ENCODE results near the gene KSR1.
A peak's percentile ranks its signal among the peaks of the same experiment; 100 is the strongest.
"Not testable (repeated sequence)": the region's sequence is repeated elsewhere in the genome, so short reads cannot be mapped to it uniquely, and the experiment has no call there.

KSR1 gene

GRCh38 chr17:27618417-27618816 lies 162.2 kb downstream of the KSR1 start:
- no peak for DNase-seq

DNA sequence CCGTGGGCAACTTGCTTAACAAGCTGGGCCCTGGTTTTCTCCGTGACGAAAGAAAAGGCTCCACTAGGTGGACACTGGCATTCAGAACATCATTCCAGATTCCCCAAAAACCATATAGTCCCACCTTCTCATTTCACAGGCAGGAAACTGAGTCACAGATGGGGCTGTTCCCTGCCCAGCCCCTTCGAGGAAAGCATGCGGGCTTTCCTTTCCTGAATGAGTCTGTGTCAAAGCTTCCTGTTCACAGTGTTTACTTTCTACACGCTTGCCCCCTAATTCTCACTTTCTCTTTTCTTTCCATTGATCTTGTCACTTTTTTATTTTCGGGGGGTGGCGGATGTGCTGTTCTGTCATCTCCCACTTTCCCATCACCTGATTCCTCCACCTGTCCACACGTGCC lies 164.5 kb downstream of the KSR1 start:
- DNase-seq, result no peak

DNA sequence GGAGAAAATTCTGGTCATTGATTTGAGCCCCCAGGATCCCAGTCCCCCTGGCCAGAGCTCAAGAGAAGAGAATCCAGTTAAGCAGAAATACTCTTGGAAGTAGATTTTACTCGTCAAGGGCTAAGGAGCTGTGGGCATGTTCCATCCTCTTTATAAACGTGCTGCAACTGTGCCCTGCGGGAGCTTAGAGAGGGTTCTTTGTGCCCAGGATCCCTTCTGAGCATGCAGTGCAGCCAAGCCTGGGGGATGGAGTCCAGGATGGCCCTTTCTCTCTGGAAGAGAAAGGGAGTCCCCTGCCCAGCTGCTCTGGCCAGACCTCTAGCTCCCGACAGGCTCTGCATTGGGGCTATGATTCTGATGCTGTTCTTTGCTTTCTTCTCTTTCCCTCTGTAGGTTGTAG lies 165.3 kb downstream of the KSR1 start:
- DNase-seq, result no peak

GRCh38 chr17:27621942-27622559 lies 165.8 kb downstream of the KSR1 start:
- DNase-seq, result no peak

DNA sequence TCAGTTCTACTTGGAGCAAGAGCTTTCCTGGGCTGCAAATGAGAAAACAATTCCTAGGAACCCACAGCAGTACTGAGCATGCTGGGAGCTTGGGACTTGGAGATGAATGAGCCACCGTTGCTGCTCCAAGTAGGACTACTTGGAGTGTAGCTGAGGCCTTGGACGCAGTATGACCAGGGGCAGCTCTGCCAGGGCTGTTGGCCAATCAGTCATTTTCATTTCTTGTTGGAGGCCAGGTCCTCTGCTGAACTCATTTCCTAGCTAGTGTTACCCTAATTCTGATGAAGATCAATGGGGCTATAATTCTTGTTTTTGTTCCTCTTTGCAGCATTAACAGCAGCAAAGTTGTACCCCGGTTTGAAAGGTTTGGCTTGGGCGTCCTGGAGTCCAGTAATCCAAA lies 166.7 kb downstream of the KSR1 start:
- DNase-seq, result no peak

DNA sequence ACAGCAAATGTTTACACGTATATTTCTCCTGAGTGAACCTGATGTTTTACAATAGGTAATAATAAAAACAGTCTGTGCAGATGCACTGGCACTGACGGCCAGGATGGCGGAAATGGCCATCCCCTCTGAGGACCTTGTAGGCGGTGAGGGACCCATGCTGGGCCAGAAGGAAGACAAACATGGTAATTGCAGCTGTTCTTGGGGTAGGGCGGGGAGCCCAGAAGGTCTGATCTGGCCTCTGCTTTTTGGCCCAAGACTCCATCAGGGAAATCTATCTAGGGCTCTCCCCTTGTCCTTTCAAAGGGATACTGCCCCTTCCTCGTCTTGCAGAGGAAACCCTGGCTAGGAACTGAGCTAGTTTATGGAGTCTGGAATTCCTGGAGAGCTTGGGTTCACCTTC lies 167.4 kb downstream of the KSR1 start:
- DNase-seq, result no peak

GRCh38 chr17:27624539-27624938 lies 168.3 kb downstream of the KSR1 start:
- no peak for DNase-seq

DNA sequence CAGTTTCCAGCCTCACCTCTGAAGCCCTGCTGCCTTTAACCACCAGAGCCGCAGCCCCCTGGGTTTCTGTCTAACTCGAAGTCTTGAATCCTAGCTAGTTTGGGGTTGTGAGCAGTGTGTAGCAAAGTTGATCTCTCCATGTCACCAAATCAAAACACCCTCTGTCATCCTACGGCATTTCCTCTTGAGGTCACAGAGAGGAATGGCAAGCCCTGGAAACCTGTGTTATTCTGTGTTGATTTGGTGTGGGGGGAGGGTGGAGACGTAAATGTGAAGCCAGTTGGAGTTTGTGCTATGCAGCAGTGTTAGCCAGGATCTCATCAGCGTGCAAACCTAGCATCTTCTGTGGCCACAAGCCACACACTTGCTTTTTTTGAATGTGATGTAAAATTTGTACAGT lies 169.6 kb downstream of the KSR1 start:
- no peak for DNase-seq

DNA sequence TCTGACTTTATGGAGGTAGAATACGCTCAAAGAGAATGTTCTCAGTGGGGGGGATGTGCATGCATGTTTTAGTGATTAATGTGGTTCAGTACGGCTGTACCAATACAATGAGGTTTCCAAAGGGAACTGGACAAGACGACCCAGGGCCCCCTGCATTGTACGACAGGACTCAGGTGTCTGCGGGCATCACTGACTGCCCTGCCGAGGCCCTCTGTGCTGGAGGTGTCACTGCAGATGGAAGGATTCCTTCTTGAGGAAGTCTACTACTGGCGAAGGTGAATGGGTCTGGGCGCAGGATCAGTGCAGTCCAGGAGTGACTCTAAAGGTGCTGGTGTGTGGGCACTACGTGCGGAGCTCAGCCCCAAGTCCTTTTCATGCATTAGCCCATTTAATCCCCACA lies 171.3 kb downstream of the KSR1 start:
- DNase-seq, result no peak

DNA sequence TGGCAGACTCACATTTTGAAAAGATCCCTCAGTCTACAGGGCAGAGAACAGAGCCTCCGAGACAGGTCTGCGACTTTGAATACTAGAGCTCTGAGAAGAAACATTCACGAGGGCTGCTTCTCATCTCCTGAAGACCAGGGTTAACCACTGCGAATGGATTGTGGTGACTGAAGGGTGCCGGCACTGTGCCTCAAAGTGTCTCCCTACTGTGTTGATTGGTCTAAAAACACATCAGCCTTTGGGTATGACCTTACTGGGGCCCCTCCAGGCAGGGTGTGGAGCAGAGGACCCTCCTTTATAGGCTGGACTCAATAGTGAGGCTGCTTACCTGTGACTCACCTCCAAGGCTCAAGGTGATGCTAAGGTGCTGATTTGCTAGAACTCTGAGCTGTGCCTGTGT lies 172.1 kb downstream of the KSR1 start:
- no peak for DNase-seq

GRCh38 chr17:27629260-27629659 lies 173.0 kb downstream of the KSR1 start:
- DNase-seq, result not testable (repeated sequence)

DNA sequence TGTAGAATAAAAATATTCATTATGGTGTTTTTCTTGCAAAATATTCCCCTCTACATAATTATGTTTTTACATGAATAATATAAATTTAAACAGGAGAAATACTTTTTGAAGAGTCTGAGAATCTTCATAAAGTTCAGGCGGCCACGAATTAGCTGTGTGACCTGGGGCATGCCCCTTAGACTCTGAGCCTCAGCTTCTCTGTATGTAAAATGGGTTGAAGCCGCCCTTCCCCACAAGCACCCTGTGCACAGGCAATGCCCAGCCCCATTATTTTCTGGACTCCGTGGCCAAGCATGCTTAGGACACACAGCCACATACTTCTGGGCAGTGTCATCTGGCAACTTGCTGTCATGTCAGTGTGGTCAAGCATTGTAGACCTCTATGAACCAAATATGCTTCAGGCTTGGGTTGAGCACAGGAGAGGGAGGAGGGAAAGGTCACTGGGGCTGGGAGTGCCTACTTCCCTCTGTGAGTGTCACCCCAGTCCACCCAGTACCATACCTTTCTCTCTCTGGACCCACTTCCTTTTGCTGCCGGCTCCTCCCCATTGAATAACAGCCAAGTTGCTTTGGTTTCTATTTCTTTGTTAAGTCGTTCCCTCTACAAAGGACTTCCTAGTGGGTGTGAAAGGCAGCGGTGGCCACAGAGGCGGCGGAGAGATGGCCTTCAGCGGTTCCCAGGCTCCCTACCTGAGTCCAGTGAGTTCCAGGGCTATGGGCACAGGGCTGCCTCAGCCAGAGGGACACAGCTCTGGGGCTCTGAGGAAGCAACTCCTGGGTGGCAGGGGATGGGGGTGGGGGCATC lies 174.6 kb downstream of the KSR1 start, which contains the start of gene LGALS9:
Gene LGALS9 (plus strand): TSS at position 582 of the 804 bp plus-strand sequence. CDS start 78 bp downstream, at position 660.
- DNase-seq, result peak; percentile 82 to 85

- peak; percentile 56 to 65 for DNase-seq
Measured at GRCh38 chr17:27631411-27631760, 175.1 kb downstream of the KSR1 start.

GRCh38 chr17:27631897-27632725 lies 175.9 kb downstream of the KSR1 start:
- DNase-seq, result peak in 1 of 2 donors; percentile 19

GRCh38 chr17:27632766-27633165 lies 176.5 kb downstream of the KSR1 start:
- peak; percentile 93 to 96 for DNase-seq

GRCh38 chr17:27633312-27634025 lies 177.2 kb downstream of the KSR1 start:
- peak in 1 of 2 donors; percentile 45 for DNase-seq

DNA sequence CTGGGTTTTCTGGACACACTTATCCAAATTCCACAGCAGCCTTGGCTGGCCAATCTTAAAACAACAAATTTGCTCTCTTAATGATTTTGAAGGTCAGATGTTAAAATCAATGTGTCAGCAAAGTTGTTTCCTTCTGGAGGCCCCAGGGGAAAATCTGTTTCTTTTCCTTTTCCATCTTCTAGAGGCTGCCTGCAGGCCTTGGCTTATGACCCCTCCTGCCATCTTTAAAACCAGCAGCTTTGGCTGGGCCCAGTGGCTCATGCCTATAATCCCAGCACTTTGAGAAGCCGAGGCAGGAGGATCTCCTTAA lies 177.7 kb downstream of the KSR1 start:
- no peak for DNase-seq

DNA sequence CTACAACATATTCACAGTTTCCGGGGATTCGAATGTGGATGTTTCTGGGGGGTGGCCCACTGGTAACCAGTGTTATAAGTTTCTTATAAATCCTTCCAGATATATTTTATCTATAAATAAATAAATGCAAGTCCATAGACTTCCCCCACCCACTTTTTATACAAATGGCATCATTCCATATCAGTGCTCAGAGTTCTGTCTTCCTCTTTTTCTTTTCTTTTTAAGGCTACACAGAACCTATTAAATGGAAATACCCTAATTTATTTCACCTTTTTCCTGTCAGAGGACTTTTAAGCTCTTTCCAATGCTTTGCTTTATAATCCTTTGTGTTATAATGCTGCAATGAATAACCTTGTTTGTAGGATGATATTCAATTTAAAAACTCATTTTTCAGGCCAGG lies 178.5 kb downstream of the KSR1 start:
- DNase-seq, result peak; percentile 14 to 33

DNA sequence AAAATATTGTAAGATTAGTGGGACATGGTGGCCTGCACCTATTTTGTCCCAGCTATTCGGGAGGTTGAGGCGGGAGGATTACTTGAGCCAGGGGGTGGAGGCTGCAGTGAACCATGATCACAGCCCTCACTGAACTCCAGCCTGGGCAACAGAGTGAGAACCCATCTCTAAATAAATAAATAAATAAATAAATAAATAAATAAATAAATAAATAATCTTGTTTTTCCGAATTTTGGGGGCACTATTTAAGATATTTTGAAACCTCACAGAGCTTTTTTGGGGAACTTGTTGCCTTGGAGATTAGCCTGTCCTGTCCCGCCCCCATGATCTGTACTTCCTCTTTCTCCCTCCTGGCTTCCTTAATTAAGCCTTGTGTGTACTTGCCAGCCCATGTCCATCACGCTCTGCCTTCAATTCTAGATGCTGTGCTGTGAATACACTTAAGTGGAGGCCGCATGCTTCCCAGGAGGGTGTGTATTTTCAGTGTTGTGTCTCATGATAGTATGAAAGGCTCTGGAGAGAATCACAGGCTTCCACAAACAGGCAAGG lies 179.1 kb downstream of the KSR1 start:
- peak; percentile 89 to 95 for DNase-seq

GRCh38 chr17:27636005-27636520 lies 179.8 kb downstream of the KSR1 start:
- not testable (repeated sequence) for DNase-seq

DNA sequence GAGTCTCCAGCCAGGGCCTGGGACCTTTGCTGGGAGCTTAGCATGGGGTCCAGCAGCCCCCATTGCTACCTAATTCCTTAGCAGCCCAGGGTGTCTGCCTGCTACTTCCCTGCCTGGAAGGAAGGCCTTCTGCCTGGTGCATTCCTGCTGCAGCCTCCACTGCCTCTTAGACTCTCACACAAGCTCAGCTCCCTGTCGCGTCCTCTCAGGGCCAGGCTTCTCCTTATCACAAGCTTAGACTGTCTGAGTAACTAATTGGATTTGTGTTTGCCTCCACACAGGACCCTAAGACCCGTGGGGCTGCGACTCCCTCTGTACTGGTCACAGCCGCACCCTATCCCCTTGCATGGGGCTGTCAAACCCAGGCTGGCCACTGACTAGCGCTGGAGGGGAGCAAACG lies 181.6 kb downstream of the KSR1 start:
- not testable (repeated sequence) for DNase-seq

DNA sequence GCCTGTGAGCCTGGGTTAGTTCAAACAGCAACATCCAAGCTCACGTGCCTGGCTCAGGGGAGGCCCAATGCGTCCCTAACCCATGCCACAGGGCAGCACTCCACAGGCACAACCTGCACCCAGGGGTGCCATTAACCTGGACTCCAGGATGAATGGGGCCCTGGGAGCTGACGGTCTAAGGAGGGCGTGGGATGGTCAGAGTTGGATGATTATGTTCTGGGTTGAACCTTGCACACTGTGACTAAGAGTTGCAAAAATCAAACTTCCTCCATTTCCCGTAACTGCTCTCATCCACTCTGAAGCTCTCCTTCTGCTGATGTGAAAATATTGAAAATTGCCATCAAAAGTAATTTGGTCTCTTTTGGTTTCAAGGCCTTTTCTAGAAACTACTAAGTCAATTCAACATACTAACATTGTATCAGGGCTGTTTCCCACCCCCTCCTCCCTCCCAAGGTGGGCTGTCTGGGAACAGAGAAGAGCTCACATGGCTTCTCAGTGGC lies 182.2 kb downstream of the KSR1 start:
- DNase-seq, result peak; percentile 22 to 30
